Right lobe of liver (tissue), 4 donors: ENCODE measurements around the gene FLT1.

Source experiments
- CTCF ChIP-seq, 4 donors: fragments of 200-600 bp in 3 of 4; fragments of 450-650 bp in 1 of 4; IDR thresholded peaks; one replicate each; pipeline versions ENCODE4 v1.5.1 to v1.8.0; 2016 to 2022; ENCODE audit warnings: antibody characterized with exemption in 4 of 4, mild to moderate bottlenecking in 2 of 4
- POLR2A ChIP-seq: fragments of 450-650 bp; IDR thresholded peaks from one replicate; pipeline ENCODE4 v1.6.1; 2017; ENCODE audit warnings: antibody characterized with exemption, mild to moderate bottlenecking
- donor health status: DM: no; HTN: no; CAD: no.
- donor health status: DM: no; HTN: no; CAD: no.
- donor health status: DM: no; HTN: yes; CAD: no.

- no peak for TF ChIP-seq CTCF (IDR thresholded peaks at IDR 0.05)
- TF ChIP-seq POLR2A = no peak
Measured at GRCh38 chr13:28467034-28467433, 27.9 kb downstream of the FLT1 start.
